EH (cell line): ENCODE results near the gene SLC22A7.
A peak's percentile ranks its signal among the peaks of the same experiment; 100 is the strongest.

Experiments
- DNase-seq: peaks from one replicate; pipeline ENCODE4 v3.0.0-alpha.2; 2015; ENCODE audit warnings: low read depth

SLC22A7 gene, protein sequence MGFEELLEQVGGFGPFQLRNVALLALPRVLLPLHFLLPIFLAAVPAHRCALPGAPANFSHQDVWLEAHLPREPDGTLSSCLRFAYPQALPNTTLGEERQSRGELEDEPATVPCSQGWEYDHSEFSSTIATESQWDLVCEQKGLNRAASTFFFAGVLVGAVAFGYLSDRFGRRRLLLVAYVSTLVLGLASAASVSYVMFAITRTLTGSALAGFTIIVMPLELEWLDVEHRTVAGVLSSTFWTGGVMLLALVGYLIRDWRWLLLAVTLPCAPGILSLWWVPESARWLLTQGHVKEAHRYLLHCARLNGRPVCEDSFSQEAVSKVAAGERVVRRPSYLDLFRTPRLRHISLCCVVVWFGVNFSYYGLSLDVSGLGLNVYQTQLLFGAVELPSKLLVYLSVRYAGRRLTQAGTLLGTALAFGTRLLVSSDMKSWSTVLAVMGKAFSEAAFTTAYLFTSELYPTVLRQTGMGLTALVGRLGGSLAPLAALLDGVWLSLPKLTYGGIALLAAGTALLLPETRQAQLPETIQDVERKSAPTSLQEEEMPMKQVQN

DNA sequence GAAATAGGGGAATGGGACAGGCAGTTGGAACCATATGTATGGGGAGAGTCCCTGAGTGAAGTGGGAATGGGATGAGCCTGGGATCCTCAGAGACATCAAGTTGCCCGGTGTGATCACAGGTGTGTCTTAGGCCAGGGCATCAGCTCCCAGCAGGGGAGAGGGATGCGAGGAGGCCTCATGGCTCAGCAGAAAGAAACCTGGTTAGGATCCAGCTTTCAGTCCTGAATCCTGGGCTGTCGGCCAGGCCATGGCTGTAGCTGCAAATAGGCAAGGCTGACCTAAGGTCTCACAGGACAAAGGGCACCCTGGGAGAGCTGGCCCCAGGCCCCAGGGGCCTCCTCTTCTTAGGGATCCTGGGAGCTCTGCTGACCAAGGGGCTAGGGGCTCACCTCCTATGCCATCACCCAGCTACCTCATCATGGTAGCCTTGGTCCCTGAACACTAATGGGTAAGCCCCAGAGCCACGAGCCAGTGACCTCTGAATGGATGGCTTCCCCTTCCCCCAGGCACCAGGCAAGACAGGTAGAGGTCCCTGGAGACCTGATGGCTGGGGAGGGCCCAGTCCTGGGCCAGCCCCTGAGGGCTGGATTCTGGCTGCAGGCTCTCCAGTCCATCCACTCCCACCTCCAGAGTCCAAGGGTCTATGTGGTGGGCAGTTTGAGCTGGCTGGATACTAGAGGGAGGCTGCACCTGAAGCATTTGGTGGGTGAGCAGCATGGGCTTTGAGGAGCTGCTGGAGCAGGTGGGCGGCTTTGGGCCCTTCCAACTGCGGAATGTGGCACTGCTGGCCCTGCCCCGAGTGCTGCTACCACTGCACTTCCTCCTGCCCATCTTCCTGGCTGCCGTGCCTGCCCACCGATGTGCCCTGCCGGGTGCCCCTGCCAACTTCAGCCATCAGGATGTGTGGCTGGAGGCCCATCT lies at the start of gene SLC22A7:
TSS of gene SLC22A7 (plus strand) at position 617 of the 921 bp plus-strand sequence. CDS start at position 716, 99 bp downstream.
- DNase-seq: no peak

DNA sequence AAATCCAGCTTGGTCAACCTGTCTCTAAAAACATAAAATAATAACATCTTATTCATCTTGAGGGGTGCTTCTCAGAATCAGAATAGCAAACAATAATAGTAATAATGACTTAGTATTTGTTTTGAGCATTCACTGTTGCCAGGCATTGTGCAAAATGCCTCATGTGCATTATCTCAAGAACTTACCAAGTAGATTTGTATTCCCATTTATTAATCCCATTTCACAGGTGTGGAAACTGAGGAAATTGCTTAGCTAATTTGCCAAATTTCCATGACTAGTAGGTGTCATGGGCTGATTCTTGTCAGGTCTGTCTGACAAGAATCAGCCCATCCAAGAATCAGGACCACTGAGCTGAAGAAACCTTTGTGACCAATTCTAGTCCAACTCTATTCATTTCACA lies 49.3 kb upstream of the SLC22A7 start:
- no peak for DNase-seq

DNA sequence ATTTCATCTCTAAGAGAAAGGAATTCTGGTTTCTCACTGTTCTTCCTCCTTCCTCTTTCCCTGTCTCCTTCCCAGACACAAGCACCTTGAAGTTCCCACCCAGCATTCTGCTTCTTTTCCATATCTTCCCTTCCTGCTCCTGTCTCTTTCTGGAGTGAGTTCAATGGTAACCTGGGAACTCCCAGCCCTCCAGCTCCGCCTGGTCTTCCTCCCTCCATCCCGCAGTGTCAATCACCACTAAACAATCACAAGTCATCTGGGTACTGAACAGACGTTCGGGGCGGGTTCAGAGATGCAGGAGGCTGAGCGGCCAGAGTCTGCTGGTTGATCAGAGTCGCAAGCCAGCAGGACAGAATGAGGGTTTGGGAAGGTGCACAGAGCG lies 47.1 kb upstream of the SLC22A7 start:
- peak; percentile 24 for DNase-seq

DNA sequence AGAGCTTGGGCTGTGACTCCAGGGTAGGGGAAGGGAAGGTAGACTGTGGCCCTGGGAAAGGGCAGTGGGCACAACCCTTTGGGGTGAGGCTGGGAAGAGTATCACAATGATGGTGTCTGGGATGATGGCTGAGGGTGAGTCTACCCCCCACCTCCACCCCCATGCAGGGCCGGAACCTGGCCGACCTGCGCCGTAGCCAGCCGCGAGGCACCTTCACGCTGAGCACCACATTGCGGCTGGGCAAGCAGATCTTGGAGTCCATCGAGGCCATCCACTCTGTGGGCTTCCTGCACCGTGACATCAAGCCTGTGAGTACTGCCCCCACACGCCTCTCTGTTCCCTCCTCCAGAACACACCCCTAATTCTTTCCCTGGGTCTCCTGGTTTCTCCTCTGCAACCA lies 44.7 kb upstream of the SLC22A7 start:
- no peak for DNase-seq

DNA sequence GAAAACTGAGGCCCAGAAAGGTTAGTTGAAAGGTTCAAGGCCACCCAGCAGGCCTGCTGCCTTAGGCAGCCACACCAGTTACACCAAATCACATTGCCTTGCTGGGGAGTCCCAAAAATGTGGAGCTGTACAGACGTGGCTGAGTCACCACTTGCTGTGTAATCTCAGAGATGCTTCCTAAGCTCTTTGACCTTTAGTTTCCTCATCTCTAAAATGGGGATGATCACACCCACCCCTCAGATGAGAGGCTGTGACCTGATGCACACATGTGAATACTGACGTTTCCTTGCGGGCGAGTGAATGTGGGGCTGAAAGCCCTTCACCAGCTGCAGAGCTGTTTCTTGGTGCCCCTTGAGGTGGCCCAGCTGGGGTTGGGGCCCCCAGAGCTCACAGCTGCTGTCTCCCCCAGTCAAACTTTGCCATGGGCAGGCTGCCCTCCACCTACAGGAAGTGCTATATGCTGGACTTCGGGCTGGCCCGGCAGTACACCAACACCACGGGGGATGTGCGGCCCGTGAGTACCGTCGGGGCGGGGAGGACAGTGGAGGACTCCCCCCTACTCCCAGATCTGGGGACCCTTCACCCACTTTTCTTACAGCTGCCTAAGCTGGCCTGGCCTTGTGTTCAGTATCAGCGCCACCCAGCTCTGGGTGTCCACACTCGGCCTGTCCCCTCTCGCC lies 43.8 kb upstream of the SLC22A7 start:
- peak; percentile 41 for DNase-seq

DNA sequence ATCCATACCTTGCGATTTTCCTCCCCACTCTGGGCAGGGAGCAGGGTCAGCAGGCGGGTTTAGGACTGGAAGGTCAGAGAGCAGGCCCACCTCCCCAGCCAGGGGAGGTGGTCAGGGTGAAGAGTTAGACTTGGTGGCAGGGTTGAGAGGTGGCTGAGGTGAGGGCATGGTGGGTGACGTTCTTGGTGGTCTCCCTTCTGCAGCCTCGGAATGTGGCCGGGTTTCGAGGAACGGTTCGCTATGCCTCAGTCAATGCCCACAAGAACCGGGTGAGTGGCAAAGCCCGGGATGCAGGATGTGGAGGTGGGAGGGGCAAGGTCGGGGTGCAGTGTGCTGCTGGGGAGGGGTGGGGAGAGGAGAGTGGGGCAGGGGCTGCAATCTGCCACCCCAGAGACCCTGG lies 43.2 kb upstream of the SLC22A7 start:
- no peak for DNase-seq

DNA sequence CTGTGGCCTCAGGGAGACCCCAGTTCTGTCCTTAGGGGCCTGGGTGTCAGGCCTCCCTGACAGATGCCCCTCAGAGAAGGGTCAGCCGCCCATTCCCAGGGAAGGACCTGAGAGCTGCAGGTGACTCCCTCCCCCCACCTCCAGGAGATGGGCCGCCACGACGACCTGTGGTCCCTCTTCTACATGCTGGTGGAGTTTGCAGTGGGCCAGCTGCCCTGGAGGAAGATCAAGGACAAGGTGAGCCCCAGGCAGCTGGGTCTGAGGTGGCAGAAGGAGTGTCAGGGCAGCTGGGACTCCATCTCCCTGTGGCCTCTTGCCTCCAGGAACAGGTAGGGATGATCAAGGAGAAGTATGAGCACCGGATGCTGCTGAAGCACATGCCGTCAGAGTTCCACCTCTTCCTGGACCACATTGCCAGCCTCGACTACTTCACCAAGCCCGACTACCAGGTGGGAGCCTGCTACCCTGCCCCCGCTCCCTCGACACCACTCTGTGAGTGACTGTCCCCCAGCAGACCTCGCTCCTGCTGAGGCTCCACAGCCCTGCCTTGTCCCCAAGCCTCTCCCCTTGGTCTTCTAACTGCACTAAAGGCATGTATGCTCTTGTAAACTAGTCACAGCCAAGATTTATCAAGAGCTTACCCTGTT lies 42.5 kb upstream of the SLC22A7 start:
- no peak for DNase-seq

DNA sequence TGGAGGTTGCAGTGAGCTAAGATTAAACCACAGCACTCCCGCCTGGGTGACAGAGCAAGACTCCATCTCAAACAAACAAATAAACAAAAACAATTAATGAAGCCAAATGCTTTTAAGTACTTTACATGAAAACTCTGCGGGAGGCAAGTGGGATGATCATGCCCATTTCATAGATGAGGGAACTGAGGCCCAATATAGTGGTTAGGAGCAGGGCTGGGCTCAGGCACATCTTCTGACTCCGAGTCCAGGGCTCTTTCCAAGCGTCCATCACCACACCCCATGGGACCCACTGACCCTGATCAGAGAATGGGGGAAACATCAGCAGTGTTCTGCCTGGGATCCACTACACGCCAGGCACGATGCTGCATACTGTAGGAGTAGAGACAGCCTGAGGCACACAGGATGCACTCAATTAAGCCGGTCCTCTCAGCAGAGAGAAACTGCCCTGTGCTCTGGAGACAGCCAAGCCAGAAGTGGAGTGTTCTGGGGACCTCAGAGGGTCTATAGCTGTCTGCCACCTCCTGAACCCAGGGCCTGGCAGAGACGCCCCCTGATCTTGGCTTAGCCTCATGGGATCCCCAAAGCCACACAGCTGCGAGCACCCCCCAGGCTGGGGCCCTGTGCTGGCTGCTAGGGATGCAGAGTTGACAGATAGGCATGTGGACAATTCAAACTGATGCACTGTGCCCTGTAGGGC lies 41.2 kb upstream of the SLC22A7 start:
- no peak for DNase-seq

DNA sequence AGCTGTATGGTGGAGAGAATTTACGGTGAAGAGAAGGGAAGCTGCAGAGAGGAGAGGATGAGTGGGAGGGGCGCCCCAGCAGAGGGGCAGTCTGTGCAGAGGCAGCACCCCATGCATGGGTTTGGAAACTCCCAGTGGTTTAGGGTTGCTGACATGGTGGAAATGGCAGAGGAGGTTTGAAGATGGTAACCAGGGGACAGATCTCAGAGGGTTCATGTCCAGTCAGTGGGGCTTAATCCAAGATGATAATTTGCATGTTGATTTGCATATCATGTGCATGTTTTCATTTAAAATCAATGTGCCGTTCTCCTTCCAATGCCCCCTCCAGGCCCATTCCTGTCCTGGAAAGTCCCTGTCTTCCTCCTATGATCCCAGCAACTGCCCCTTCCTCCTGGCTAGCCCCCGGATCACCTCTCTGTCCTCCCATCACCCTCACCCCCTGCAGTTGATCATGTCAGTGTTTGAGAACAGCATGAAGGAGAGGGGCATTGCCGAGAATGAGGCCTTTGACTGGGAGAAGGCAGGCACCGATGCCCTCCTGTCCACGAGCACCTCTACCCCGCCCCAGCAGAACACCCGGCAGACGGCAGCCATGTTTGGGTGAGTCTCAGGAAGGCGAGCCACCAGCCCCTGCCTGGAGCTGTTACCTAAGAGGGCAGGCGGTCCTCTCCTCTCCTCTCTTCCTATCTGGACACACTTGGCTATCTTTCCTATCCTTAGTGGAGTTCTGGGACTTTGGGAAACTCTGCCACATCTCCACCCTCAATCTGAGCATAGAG lies 40.5 kb upstream of the SLC22A7 start:
- no peak for DNase-seq

DNA sequence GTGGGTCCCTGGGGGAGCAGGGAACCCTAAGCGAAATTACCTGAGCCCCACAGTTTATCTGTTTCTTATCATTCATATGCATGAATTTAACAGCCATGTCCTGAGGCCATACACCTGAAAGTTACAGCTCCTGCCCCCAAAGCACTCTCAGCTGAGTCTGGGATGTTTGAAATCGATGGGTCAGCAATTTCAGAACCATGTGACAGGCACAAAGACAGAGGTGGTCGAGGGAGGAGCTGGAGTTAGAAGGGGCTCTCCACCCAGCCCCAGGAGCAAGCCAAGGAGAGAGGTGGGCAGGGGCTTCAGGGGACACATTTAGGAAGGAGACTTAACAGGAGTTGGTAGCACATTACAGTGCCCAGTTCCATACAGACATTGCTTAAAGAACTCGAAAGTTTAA lies 39.9 kb upstream of the SLC22A7 start:
- no peak for DNase-seq

DNA sequence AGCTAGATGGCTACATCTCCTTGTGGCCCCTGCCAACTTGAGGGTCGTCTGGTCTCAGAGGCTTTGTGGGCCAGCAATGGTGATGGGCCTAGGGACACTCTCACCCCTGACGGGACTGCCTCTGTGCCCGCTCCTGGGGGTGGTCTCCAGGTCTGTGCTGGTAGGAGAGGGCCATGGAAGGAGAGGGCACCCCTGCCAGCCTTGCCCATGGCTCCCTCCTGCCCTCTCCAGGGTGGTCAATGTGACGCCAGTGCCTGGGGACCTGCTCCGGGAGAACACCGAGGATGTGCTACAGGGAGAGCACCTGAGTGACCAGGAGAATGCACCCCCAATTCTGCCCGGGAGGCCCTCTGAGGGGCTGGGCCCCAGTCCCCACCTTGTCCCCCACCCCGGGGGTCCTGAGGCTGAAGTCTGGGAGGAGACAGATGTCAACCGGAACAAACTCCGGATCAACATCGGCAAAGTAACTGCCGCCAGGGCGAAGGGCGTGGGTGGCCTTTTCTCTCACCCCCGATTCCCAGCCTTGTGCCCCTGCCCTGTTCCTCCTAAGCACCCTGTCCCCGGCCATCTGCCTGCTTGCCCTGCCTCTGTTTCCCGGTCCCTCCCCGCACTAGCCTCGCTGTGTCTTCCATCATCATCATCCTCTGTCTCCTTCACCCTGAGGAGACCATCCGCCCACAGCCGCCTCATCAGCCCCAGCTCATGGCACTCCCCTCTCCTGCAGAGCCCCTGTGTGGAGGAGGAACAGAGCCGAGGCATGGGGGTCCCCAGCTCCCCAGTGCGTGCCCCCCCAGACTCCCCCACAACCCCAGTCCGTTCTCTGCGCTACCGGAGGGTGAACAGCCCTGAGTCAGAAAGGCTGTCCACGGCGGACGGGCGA lies 39.0 kb upstream of the SLC22A7 start:
- no peak for DNase-seq

DNA sequence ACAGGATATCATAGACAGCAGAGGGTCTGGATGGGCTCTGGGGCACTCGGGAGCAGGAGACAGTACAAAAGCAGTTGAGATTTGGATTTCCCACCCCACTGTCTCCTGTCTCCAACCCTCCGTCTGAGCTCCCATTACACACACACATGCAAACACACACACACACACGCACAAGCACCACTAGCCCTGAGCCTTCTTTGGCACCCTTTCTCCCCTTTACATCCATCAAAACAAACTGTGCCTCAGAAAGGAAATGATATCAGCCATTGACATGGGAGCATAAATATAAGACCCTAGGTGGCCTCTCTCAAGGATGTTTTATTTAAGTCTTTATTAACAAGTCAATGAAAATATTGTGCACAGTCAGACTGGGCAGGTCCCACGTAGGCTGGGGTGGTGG lies 37.3 kb upstream of the SLC22A7 start:
- DNase-seq: no peak

DNA sequence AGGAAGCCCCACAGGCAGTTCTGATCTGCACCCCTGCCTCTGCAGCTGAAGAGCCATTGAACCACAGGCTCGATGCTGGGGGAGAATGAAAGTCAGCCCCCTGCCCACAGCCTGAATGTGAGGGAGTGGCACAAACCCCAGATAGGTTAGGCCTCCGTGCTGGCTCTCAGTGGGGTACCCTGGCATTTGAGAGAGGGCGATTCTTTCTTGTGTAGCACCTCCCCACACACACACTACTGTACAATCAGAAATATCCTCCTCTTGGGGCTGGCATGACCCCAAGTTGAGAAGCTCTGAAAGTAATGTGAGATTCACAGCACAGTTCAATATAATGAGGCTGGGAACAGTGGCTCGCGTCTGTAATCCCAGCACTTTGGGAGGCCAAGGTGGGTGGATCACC lies 36.9 kb upstream of the SLC22A7 start:
- DNase-seq: no peak

DNA sequence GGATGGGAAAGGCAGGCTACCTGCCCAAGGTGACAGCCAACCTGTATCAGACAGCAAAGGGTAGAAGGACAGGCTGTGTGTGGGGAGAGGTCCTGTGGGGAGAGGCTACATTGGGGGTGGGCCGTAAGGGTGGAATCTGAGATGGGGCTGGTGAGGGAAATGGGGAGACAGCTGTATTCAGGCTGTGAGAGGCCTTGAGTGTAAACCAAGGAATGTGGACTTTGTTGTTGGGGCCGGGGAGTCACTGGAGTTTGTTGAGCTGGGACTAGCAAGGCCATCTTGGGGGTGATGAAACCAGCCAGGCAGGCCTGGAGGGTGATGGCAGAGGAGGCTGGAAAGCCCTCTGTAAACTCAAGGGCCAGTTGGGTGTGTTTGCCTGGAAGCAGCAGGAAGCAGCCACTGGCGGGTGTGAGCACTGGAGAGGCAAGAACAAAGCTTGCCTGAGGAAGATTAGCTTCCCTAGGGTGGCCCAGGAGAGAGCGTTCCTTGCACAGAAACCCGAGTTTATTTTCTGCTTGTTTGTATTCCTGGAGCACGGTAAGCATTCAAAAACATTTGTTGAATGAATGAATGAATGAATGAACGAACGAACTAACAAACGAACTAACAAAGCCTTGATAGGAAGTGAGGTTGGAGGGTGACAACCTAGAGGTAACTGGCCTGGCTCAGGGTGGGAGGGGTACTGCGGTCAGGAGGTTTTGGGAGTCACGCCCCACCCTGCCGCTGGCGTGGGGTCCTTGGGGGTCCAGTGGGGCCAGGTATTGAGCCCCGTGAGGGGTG lies 35.9 kb upstream of the SLC22A7 start:
- no peak for DNase-seq

DNA sequence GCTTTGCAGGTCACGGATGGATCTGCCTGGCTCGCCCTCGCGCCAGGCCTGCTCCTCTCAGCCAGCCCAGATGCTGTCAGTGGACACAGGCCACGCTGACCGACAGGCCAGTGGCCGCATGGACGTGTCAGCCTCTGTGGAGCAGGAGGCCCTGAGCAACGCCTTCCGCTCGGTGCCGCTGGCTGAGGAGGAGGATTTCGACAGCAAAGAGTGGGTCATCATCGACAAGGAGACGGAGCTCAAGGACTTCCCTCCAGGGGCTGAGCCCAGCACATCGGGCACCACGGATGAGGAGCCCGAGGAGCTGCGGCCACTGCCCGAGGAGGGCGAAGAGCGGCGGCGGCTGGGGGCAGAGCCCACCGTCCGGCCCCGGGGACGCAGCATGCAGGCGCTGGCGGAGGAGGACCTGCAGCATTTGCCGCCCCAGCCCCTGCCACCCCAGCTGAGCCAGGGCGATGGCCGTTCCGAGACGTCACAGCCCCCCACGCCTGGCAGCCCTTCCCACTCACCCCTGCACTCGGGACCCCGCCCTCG lies 35.2 kb upstream of the SLC22A7 start:
- no peak for DNase-seq

DNA sequence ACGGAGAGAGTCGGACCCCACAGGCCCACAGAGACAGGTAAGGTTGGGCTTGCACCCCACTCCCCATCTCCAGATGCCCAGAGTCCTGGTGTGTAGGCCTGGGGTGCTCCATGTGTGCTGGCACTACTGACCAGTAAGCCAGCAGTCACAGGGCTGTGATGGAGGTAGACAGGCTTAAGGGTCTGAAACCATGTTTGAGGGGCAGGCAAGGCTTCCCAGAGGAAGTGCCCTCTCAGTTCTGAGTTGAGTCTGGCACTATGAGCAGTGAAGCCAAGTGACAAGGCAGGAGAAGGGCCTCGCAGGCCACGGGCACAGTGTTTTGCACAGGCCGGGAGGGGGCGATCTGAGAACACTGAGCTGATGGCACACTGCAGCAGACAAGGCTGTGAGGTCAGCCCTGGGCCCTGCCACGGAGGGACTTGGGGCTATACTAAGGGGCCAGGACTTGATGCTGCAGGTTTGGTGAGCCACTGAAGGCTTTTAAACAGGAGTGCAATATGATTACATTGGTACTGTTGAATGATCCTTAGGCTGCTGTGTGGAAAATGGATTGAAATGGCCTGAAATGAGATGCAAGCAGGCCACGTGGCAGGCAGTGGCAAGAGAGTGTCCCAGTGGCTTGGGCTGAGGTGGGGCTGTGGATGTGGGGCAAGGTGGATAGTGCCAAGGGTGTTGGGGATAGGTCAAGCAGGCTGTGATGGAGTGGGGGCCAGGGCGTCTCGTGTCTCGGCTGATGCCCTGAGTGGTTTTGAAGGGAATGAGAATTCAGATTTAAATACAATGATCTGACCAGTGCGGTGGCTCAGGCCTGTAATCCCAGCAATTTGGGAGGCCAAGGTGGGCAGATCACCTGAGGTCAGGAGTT lies 34.5 kb upstream of the SLC22A7 start:
- peak; percentile 75 for DNase-seq

DNA sequence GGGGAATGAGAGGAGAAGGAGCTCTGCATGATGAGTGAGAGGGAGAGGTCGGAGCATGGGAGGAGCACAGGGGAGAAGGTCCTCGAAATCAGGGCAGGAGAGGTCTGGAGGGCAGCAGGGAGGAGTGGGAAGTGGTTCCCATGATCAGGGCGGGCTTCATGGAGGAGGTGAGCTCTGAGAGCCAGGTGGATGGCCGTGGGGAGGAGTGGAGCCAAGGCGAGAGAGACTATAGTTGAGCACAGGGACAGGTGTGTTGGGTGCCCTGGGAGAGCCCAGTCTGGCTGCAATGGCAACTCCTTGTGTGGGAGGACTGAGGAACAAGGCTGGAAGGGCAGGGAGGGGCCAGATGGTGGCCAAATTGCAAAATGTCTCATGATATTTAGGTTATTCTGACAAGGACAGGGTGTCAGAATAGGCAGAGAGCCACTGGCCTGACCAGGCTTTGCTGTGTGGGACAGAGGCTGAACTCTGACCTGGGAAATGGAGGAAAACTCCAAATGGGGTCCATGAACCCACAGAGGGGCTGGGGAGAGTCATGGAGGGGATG lies 33.4 kb upstream of the SLC22A7 start:
- no peak for DNase-seq
